ENCODE measurements around the gene ATP5MC3.

ATP5MC3 gene

GRCh38 chr2:175170659-175171304, 10.7 kb downstream of the ATP5MC3 start:
- peaks cover 20% of the 10 kb centered on the region for H3K79me2 ChIP-seq (ENCODE audit: insufficient read depth, low read length)
- no peaks in the 10 kb centered on the region for H3K27me3 ChIP-seq (ENCODE audit: insufficient read depth, low read length)
- no peak overlapping the region for H3K4me3 ChIP-seq (ENCODE audit: low read depth, low read length, poor library complexity, severe bottlenecking)
- H3K36me3 ChIP-seq (ENCODE audit: insufficient read depth, low read length): peaks cover 26% of the 10 kb centered on the region
- no peaks in the 10 kb centered on the region for H4K20me1 ChIP-seq (ENCODE audit: insufficient read depth, low read length)
- no peaks in the 10 kb centered on the region for H3F3A ChIP-seq (ENCODE audit: insufficient read depth, low read length)
- no peaks in the 10 kb centered on the region for H3K9me3 ChIP-seq (ENCODE audit: low read length)
- H2AFZ ChIP-seq (ENCODE audit: low read length): no peak overlapping the region
- no peak overlapping the region for H3K4me2 ChIP-seq (ENCODE audit: low read length)
- no peaks in the 10 kb centered on the region for H3K9me2 ChIP-seq (ENCODE audit: low read depth, low read length)
- peaks cover 26% of the 10 kb centered on the region for H3K4me1 ChIP-seq (ENCODE audit: insufficient read depth, low read length, severe bottlenecking)
- TF ChIP-seq, protein P1, sequence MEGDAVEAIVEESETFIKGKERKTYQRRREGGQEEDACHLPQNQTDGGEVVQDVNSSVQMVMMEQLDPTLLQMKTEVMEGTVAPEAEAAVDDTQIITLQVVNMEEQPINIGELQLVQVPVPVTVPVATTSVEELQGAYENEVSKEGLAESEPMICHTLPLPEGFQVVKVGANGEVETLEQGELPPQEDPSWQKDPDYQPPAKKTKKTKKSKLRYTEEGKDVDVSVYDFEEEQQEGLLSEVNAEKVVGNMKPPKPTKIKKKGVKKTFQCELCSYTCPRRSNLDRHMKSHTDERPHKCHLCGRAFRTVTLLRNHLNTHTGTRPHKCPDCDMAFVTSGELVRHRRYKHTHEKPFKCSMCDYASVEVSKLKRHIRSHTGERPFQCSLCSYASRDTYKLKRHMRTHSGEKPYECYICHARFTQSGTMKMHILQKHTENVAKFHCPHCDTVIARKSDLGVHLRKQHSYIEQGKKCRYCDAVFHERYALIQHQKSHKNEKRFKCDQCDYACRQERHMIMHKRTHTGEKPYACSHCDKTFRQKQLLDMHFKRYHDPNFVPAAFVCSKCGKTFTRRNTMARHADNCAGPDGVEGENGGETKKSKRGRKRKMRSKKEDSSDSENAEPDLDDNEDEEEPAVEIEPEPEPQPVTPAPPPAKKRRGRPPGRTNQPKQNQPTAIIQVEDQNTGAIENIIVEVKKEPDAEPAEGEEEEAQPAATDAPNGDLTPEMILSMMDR (IDR thresholded peaks at IDR 0.05; ENCODE audit: low read length): no peak
- TF ChIP-seq EZH2 (IDR thresholded peaks at IDR 0.05; ENCODE audit: borderline replicate concordance, low read length): no peak
- H3K9ac ChIP-seq (ENCODE audit: low read length): no peak overlapping the region
- no peak overlapping the region for H3K27ac ChIP-seq (ENCODE audit: low read depth, low read length, poor library complexity, severe bottlenecking)

DNA sequence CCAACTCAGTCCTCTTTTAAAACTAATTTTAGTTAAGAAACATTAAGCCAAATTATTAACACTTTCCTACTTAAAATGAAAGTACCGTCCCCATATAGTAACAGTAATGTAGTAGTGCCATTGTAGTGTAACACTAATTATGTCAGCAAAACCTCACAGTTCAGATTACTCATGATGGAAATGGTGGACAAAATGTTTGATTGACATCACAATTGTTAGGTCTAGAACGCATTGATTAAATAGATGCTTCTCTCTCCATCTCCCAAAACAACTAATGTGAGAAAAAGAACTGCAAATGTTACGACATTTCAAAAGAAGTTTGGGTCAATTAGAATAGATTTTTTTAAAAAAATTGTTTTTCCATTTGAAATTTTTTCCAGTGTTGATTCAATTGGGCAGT, 12.3 kb downstream of the ATP5MC3 start:
- no peak for TF ChIP-seq EZH2 (IDR thresholded peaks at IDR 0.05; ENCODE audit: borderline replicate concordance, low read length)
- TF ChIP-seq, protein P1 (IDR thresholded peaks at IDR 0.05; ENCODE audit: low read length): no peak
- Histone ChIP-seq H3K4me1 (ENCODE audit: insufficient read depth, low read length, severe bottlenecking) (peaks cover 29% of the 10 kb centered on the region), H2AFZ (ENCODE audit: low read length) (no peak overlapping the region), H4K20me1 (ENCODE audit: insufficient read depth, low read length) (no peaks in the 10 kb centered on the region), H3K36me3 (ENCODE audit: insufficient read depth, low read length) (peaks cover 12% of the 10 kb centered on the region), H3K9me3 (ENCODE audit: low read length) (no peaks in the 10 kb centered on the region), H3K79me2 (ENCODE audit: insufficient read depth, low read length) (peaks cover 36% of the 10 kb centered on the region), H3K4me3 (ENCODE audit: low read depth, low read length, poor library complexity, severe bottlenecking) (peak overlapping the region; percentile 69), H3K27ac (ENCODE audit: low read depth, low read length, poor library complexity, severe bottlenecking) (peak overlapping the region; percentile 48), H3K9ac (ENCODE audit: low read length) (peak overlapping the region; percentile 70), H3K4me2 (ENCODE audit: low read length) (peak overlapping the region; percentile 68), H3F3A (ENCODE audit: insufficient read depth, low read length) (no peaks in the 10 kb centered on the region), H3K27me3 (ENCODE audit: insufficient read depth, low read length) (no peaks in the 10 kb centered on the region), H3K9me2 (ENCODE audit: low read depth, low read length) (no peaks in the 10 kb centered on the region)

GRCh38 chr2:175168564-175168945, 13.0 kb downstream of the ATP5MC3 start:
- H3K27me3 ChIP-seq (ENCODE audit: insufficient read depth, low read length): no peaks in the 10 kb centered on the region
- H3K9me2 ChIP-seq (ENCODE audit: low read depth, low read length): no peaks in the 10 kb centered on the region
- peaks cover 6% of the 10 kb centered on the region; the same call in 1 of the 2 replicates for H3K36me3 ChIP-seq (ENCODE audit: insufficient read depth, low read length)
- TF ChIP-seq EZH2 (IDR thresholded peaks at IDR 0.05; ENCODE audit: borderline replicate concordance, low read length): no peak
- TF ChIP-seq, protein P1 (IDR thresholded peaks at IDR 0.05; ENCODE audit: low read length): no peak
- no peaks in the 10 kb centered on the region for H3K9me3 ChIP-seq (ENCODE audit: low read length)
- peak overlapping the region; percentile 69 for H3K4me3 ChIP-seq (ENCODE audit: low read depth, low read length, poor library complexity, severe bottlenecking)
- H3K79me2 ChIP-seq (ENCODE audit: insufficient read depth, low read length): peaks cover 42% of the 10 kb centered on the region
- peak overlapping the region; percentile 68 for H3K4me2 ChIP-seq (ENCODE audit: low read length)
- peak overlapping the region; percentile 48 for H3K27ac ChIP-seq (ENCODE audit: low read depth, low read length, poor library complexity, severe bottlenecking)
- H2AFZ ChIP-seq (ENCODE audit: low read length): no peak overlapping the region
- H3K4me1 ChIP-seq (ENCODE audit: insufficient read depth, low read length, severe bottlenecking): peaks cover 29% of the 10 kb centered on the region
- H4K20me1 ChIP-seq (ENCODE audit: insufficient read depth, low read length): no peaks in the 10 kb centered on the region
- H3K9ac ChIP-seq (ENCODE audit: low read length): peak overlapping the region; percentile 70
- H3F3A ChIP-seq (ENCODE audit: insufficient read depth, low read length): no peaks in the 10 kb centered on the region
